ENCODE data around the gene PFKFB4. TPM values are rescaled to one million over a fixed set of nuclear protein-coding genes. Genes with fewer than 3 reads are reported as not detected.

Gene PFKFB4
- total RNA-seq, 2 donors from 2014 or later: 12.6 to 19.0 TPM

DNA sequence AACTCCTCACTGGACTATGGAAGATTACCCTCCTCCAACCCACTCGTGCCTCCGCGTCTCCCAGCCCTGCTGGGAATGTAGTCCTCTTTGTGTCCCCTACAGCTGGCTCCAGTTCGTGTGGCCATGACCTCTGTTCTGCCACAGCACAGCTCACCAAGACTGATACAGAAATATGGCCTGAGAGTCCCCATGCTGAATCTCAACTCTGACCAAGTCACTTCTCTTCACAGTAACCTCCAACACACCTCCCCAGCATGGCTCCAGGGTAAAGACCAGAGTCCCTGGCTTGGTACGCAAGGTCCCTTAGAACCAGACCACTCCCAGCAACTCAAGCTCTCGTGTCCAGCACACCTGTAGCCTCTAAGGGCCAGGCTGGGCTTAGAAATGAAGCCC lies 40.8 kb upstream of the PFKFB4 start:
- H3K9me3 ChIP-seq (ENCODE audit: control insufficient read depth, low read length): no peaks in the 10 kb centered on the region
- TF ChIP-seq, protein P1, sequence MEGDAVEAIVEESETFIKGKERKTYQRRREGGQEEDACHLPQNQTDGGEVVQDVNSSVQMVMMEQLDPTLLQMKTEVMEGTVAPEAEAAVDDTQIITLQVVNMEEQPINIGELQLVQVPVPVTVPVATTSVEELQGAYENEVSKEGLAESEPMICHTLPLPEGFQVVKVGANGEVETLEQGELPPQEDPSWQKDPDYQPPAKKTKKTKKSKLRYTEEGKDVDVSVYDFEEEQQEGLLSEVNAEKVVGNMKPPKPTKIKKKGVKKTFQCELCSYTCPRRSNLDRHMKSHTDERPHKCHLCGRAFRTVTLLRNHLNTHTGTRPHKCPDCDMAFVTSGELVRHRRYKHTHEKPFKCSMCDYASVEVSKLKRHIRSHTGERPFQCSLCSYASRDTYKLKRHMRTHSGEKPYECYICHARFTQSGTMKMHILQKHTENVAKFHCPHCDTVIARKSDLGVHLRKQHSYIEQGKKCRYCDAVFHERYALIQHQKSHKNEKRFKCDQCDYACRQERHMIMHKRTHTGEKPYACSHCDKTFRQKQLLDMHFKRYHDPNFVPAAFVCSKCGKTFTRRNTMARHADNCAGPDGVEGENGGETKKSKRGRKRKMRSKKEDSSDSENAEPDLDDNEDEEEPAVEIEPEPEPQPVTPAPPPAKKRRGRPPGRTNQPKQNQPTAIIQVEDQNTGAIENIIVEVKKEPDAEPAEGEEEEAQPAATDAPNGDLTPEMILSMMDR (conservative IDR thresholded peaks at IDR 0.05): no peak
- no peak overlapping the region for H3K9ac ChIP-seq (ENCODE audit: extremely low read depth, low read length, poor library complexity, severe bottlenecking)
- Mint-ChIP-seq H3K9me3 (no peaks in the 10 kb centered on the region), H3K27ac (peak overlapping the region; percentile 53), H3K4me3 (no peak overlapping the region), H3K36me3 (ENCODE audit: low read depth) (peaks cover 42% of the 10 kb centered on the region), H3K4me1 (peaks cover 13% of the 10 kb centered on the region), H3K27me3 (ENCODE audit: insufficient read depth) (peaks cover 9% of the 10 kb centered on the region)
- H3K27ac ChIP-seq (ENCODE audit: low read depth, low read length): no peak overlapping the region
- 94% methylated on average over 6 of the region's 6 CpGs for WGBS, 2 experiments (ENCODE audit: insufficient coverage in 1 of 2, insufficient read length in 1 of 2)
- H3K4me3 ChIP-seq (ENCODE audit: low read length): no peak overlapping the region
- H3K4me1 ChIP-seq (ENCODE audit: control insufficient read depth, insufficient read depth, low read length): no peaks in the 10 kb centered on the region
- H3K36me3 ChIP-seq (ENCODE audit: control insufficient read depth, insufficient read depth, low read length): peaks cover 34% of the 10 kb centered on the region
- H3K27me3 ChIP-seq (ENCODE audit: control insufficient read depth, insufficient read depth, low read length, poor library complexity, severe bottlenecking): peaks cover 17% of the 10 kb centered on the region
- no peak for DNase-seq

DNA sequence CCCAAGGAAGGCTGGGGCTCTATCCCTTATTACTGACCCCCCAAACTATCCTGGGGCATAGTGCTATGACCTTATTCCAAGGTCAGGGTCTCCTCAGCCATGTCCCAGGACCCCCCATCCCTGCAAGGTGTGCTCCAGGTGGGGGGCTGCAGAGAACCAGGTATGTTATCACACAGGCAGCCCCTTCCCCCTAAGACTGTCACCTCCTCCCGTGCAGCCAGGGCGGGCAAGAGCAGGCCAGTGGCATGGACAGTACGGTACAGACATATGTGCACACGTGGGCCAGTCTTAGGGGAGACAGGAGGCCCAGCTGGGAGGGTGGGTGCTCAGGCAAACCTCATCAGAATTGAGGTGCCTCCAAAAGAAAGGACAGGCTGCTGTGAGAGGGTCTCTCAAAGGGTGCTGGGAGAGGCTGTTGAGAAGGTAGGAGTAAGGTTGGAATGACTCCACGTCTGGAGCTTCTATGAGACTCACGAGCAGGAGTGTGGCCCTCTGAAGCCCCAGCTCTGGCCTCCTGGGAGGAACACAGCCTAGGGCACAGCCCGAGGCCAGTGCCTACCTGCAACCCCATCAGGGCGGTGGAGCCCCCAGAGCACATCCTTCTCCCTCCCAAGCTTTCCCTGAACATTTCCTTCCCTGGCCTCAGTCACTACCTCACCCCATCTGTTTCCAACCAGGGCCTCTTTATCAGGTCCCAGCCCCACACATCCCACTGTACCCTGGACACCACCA lies 40.2 kb upstream of the PFKFB4 start:
- no peak for DNase-seq
- Histone ChIP-seq H3K27me3 (ENCODE audit: control insufficient read depth, insufficient read depth, low read length, poor library complexity, severe bottlenecking) (peaks cover 17% of the 10 kb centered on the region), H3K9me3 (ENCODE audit: control insufficient read depth, low read length) (no peaks in the 10 kb centered on the region), H3K27ac (ENCODE audit: low read depth, low read length) (no peak overlapping the region), H3K4me1 (ENCODE audit: control insufficient read depth, insufficient read depth, low read length) (no peaks in the 10 kb centered on the region), H3K9ac (ENCODE audit: extremely low read depth, low read length, poor library complexity, severe bottlenecking) (no peak overlapping the region), H3K36me3 (ENCODE audit: control insufficient read depth, insufficient read depth, low read length) (peaks cover 32% of the 10 kb centered on the region), H3K4me3 (ENCODE audit: low read length) (no peak overlapping the region)
- H3K27ac Mint-ChIP-seq: peak overlapping the region; percentile 53
- peaks cover 13% of the 10 kb centered on the region for H3K4me1 Mint-ChIP-seq
- H3K36me3 Mint-ChIP-seq (ENCODE audit: low read depth): peaks cover 38% of the 10 kb centered on the region
- H3K4me3 Mint-ChIP-seq: no peak overlapping the region
- no peaks in the 10 kb centered on the region for H3K9me3 Mint-ChIP-seq
- peaks cover 9% of the 10 kb centered on the region for H3K27me3 Mint-ChIP-seq (ENCODE audit: insufficient read depth)
- TF ChIP-seq, protein P1 (conservative IDR thresholded peaks at IDR 0.05): no peak
- 89 to 91% methylated on average over 6 to 8 of the region's 8 CpGs for WGBS, 2 experiments (ENCODE audit: insufficient coverage in 1 of 2, insufficient read length in 1 of 2)

- H3K27ac ChIP-seq (ENCODE audit: low read depth, low read length): no peak overlapping the region
- Mint-ChIP-seq H3K27ac (no peak overlapping the region), H3K27me3 (ENCODE audit: insufficient read depth) (peaks cover 9% of the 10 kb centered on the region), H3K36me3 (ENCODE audit: low read depth) (peaks cover 33% of the 10 kb centered on the region), H3K4me1 (peaks cover 13% of the 10 kb centered on the region), H3K4me3 (no peak overlapping the region), H3K9me3 (no peaks in the 10 kb centered on the region)
- peak; percentile 58 for DNase-seq
- TF ChIP-seq, protein P1 (conservative IDR thresholded peaks at IDR 0.05): no peak
- no peak overlapping the region for H3K4me3 ChIP-seq (ENCODE audit: low read length)
- peaks cover 26% of the 10 kb centered on the region for H3K36me3 ChIP-seq (ENCODE audit: control insufficient read depth, insufficient read depth, low read length)
- no peaks in the 10 kb centered on the region for H3K4me1 ChIP-seq (ENCODE audit: control insufficient read depth, insufficient read depth, low read length)
- peaks cover 17% of the 10 kb centered on the region for H3K27me3 ChIP-seq (ENCODE audit: control insufficient read depth, insufficient read depth, low read length, poor library complexity, severe bottlenecking)
- H3K9me3 ChIP-seq (ENCODE audit: control insufficient read depth, low read length): no peaks in the 10 kb centered on the region
- H3K9ac ChIP-seq (ENCODE audit: extremely low read depth, low read length, poor library complexity, severe bottlenecking): no peak overlapping the region
- WGBS, 2 experiments (ENCODE audit: insufficient coverage in 1 of 2, insufficient read length in 1 of 2): 79 to 87% methylated on average over 3 to 5 of the region's 5 CpGs
Observed at GRCh38 chr3:48596157-48596556, 39.6 kb upstream of the PFKFB4 start.

All from endodermal cell (in vitro differentiated cells).